Measurements from ENCODE around the gene UBR4. TPM values are rescaled to one million over a fixed set of nuclear protein-coding genes. Genes with fewer than 3 reads are reported as not detected.

UBR4 gene
- total RNA-seq, 2 experiments from 2014 or later, result 116 to 125 TPM

- H3K9me3 Mint-ChIP-seq, result no peaks in the 10 kb centered on the region
- Histone ChIP-seq H3K4me3 (ENCODE audit: low read length) (no peak overlapping the region), H3K4me1 (ENCODE audit: insufficient read depth, low read length) (no peaks in the 10 kb centered on the region), H3K9me3 (ENCODE audit: control insufficient read depth in 1 of 2, insufficient read depth in 1 of 2, low read length in 2 of 2) (no peaks in the 10 kb centered on the region), H3K27me3 (ENCODE audit: control insufficient read depth in 1 of 2, insufficient read depth in 2 of 2, low read length in 2 of 2) (no peaks in the 10 kb centered on the region), H3K27ac (ENCODE audit: low read depth in 1 of 2, low read length in 2 of 2) (no peak overlapping the region), H3K36me3 (ENCODE audit: insufficient read depth, low read length) (peaks cover 100% of the 10 kb centered on the region)
- H3K27ac Mint-ChIP-seq, result no peak overlapping the region
- H3K4me3 Mint-ChIP-seq, result no peak overlapping the region
- H3K4me1 Mint-ChIP-seq (ENCODE audit: low read depth), result no peaks in the 10 kb centered on the region
- intact Hi-C loops (cut with DNase I, micrococcal nuclease), result no loop called here
- no peak for ATAC-seq (ENCODE audit: poor library complexity)
- peaks cover 100% of the 10 kb centered on the region for H3K36me3 Mint-ChIP-seq (ENCODE audit: low read depth)
- ChIA-PET CTCF (no interaction called here), POLR2A (no interaction called here)
- no peak for DNase-seq
- no peaks in the 10 kb centered on the region for H3K27me3 Mint-ChIP-seq
- TF ChIP-seq CTCF (IDR thresholded peaks at IDR 0.05), result no peak
Measured at GRCh38 chr1:19149736-19150135, 60.3 kb downstream of the UBR4 start.

- H3K4me1 Mint-ChIP-seq (ENCODE audit: low read depth), result no peaks in the 10 kb centered on the region
- ChIA-PET CTCF (interaction anchor here (0.6 kb wide), 1 partner anchor 39 kb away, joined by 3 read pairs; no protein-coding TSS in a partner anchor), POLR2A (no interaction called here)
- no peak for DNase-seq
- peaks cover 94% of the 10 kb centered on the region for H3K36me3 ChIP-seq (ENCODE audit: insufficient read depth, low read length)
- H3K9me3 Mint-ChIP-seq, result no peaks in the 10 kb centered on the region
- no peak for TF ChIP-seq CTCF (IDR thresholded peaks at IDR 0.05)
- H3K4me3 ChIP-seq (ENCODE audit: low read length), result no peak overlapping the region
- no peaks in the 10 kb centered on the region for H3K27me3 Mint-ChIP-seq
- ATAC-seq (ENCODE audit: poor library complexity), result no peak
- H3K36me3 Mint-ChIP-seq (ENCODE audit: low read depth), result peaks cover 99% of the 10 kb centered on the region
- intact Hi-C loops (cut with DNase I, micrococcal nuclease), result no loop called here
- H3K9me3 ChIP-seq (ENCODE audit: control insufficient read depth in 1 of 2, insufficient read depth in 1 of 2, low read length in 2 of 2), result no peaks in the 10 kb centered on the region
- no peaks in the 10 kb centered on the region for H3K27me3 ChIP-seq (ENCODE audit: control insufficient read depth in 1 of 2, insufficient read depth in 2 of 2, low read length in 2 of 2)
- no peak overlapping the region for H3K27ac Mint-ChIP-seq
- H3K4me1 ChIP-seq (ENCODE audit: insufficient read depth, low read length), result no peaks in the 10 kb centered on the region
- H3K27ac ChIP-seq (ENCODE audit: low read depth in 1 of 2, low read length in 2 of 2), result no peak overlapping the region
- no peak overlapping the region for H3K4me3 Mint-ChIP-seq
Measured at GRCh38 chr1:19140465-19140864, 69.6 kb downstream of the UBR4 start.

GRCh38 chr1:19139711-19140110 is 70.4 kb downstream of the UBR4 start:
- POLR2A ChIA-PET, result no interaction called here
- H3K9me3 ChIP-seq (ENCODE audit: control insufficient read depth in 1 of 2, insufficient read depth in 1 of 2, low read length in 2 of 2), result no peaks in the 10 kb centered on the region
- H3K4me1 Mint-ChIP-seq (ENCODE audit: low read depth), result no peaks in the 10 kb centered on the region

More at GRCh38 chr1:19139711-19140110, 70.4 kb downstream of the UBR4 start:
- Histone ChIP-seq H3K27ac (ENCODE audit: low read depth in 1 of 2, low read length in 2 of 2) (no peak overlapping the region), H3K27me3 (ENCODE audit: control insufficient read depth in 1 of 2, insufficient read depth in 2 of 2, low read length in 2 of 2) (no peaks in the 10 kb centered on the region), H3K36me3 (ENCODE audit: insufficient read depth, low read length) (peaks cover 93% of the 10 kb centered on the region), H3K4me3 (ENCODE audit: low read length) (no peak overlapping the region), H3K4me1 (ENCODE audit: insufficient read depth, low read length) (no peaks in the 10 kb centered on the region)
- H3K27me3 Mint-ChIP-seq, result no peaks in the 10 kb centered on the region
- DNase-seq (no peak), ATAC-seq (ENCODE audit: poor library complexity) (no peak)
- CTCF ChIA-PET, result no interaction called here
- H3K4me3 Mint-ChIP-seq, result no peak overlapping the region
- H3K27ac Mint-ChIP-seq, result no peak overlapping the region
- intact Hi-C loops (cut with DNase I, micrococcal nuclease), result no loop called here
- H3K9me3 Mint-ChIP-seq, result no peaks in the 10 kb centered on the region
- peaks cover 99% of the 10 kb centered on the region for H3K36me3 Mint-ChIP-seq (ENCODE audit: low read depth)
- no peak for TF ChIP-seq CTCF (IDR thresholded peaks at IDR 0.05)

Data from CD4-positive, alpha-beta T cell (primary cell).